ENCODE results near the gene EEPD1. TPM values are rescaled to one million over a fixed set of nuclear protein-coding genes. Genes with fewer than 3 reads are reported as not detected.

The EEPD1 gene
- total RNA-seq, 1 donor from 2014 or later: 10.0 TPM

- DNase-seq (peak; percentile 53), ATAC-seq (ENCODE audit: poor library complexity) (peak; percentile 18)
- intact Hi-C loops (cut with DNase I): no loop called here
Observed at GRCh38 chr7:36300696-36301350, 147.8 kb downstream of the EEPD1 start.

- DNase-seq (no peak), ATAC-seq (ENCODE audit: poor library complexity) (no peak)
- intact Hi-C loops (cut with DNase I): no loop called here
Observed at GRCh38 chr7:36301914-36302771, 149.1 kb downstream of the EEPD1 start.

GRCh38 chr7:36303202-36304098 lies 150.4 kb downstream of the EEPD1 start:
- intact Hi-C loops (cut with DNase I): no loop called here
- peak; percentile 90 for DNase-seq
- peak; percentile 85 for ATAC-seq (ENCODE audit: poor library complexity)

- intact Hi-C loops (cut with DNase I): no loop called here
Observed at GRCh38 chr7:36304099-36304425, 151.0 kb downstream of the EEPD1 start.

GRCh38 chr7:36305226-36305625 lies 152.2 kb downstream of the EEPD1 start:
- DNase-seq (no peak), ATAC-seq (ENCODE audit: poor library complexity) (no peak)
- intact Hi-C loops (cut with DNase I): no loop called here

More at GRCh38 chr7:36304099-36304425, 151.0 kb downstream of the EEPD1 start:
- ATAC-seq (ENCODE audit: poor library complexity): no peak
- no peak for DNase-seq

GRCh38 chr7:36305648-36306047 lies 152.6 kb downstream of the EEPD1 start:
- intact Hi-C loops (cut with DNase I): no loop called here
- ATAC-seq (ENCODE audit: poor library complexity) (no peak), DNase-seq (no peak)

- intact Hi-C loops (cut with DNase I): no loop called here
- no peak for ATAC-seq (ENCODE audit: poor library complexity)
Observed at GRCh38 chr7:36306222-36306621, 153.2 kb downstream of the EEPD1 start.

GRCh38 chr7:36306722-36307121 lies 153.7 kb downstream of the EEPD1 start:
- intact Hi-C loops (cut with DNase I): no loop called here

More at GRCh38 chr7:36306222-36306621, 153.2 kb downstream of the EEPD1 start:
- DNase-seq: no peak

GRCh38 chr7:36308031-36308430 lies 155.0 kb downstream of the EEPD1 start:
- intact Hi-C loops (cut with DNase I): no loop called here
- DNase-seq (no peak), ATAC-seq (ENCODE audit: poor library complexity) (no peak)

More at GRCh38 chr7:36306722-36307121, 153.7 kb downstream of the EEPD1 start:
- ATAC-seq (ENCODE audit: poor library complexity) (no peak), DNase-seq (no peak)

GRCh38 chr7:36309301-36309700 lies 156.2 kb downstream of the EEPD1 start:
- DNase-seq (no peak), ATAC-seq (ENCODE audit: poor library complexity) (no peak)
- intact Hi-C loops (cut with DNase I): no loop called here

GRCh38 chr7:36309716-36310115 lies 156.7 kb downstream of the EEPD1 start:
- ATAC-seq (ENCODE audit: poor library complexity) (no peak), DNase-seq (no peak)
- intact Hi-C loops (cut with DNase I): no loop called here

GRCh38 chr7:36310897-36311296 lies 157.8 kb downstream of the EEPD1 start:
- ATAC-seq (ENCODE audit: poor library complexity) (no peak), DNase-seq (no peak)
- intact Hi-C loops (cut with DNase I): no loop called here

GRCh38 chr7:36311539-36311938 lies 158.5 kb downstream of the EEPD1 start:
- no peak for ATAC-seq (ENCODE audit: poor library complexity)
- intact Hi-C loops (cut with DNase I): no loop called here

GRCh38 chr7:36312064-36312914 lies 159.2 kb downstream of the EEPD1 start:
- ATAC-seq (ENCODE audit: poor library complexity) (no peak), DNase-seq (no peak)
- intact Hi-C loops (cut with DNase I): no loop called here

More at GRCh38 chr7:36311539-36311938, 158.5 kb downstream of the EEPD1 start:
- no peak for DNase-seq

- no peak for DNase-seq
- no peak for ATAC-seq (ENCODE audit: poor library complexity)
- intact Hi-C loops (cut with DNase I): no loop called here
Observed at GRCh38 chr7:36312915-36313334, 159.9 kb downstream of the EEPD1 start.

- no peak for ATAC-seq (ENCODE audit: poor library complexity)
- intact Hi-C loops (cut with DNase I): no loop called here
- DNase-seq: no peak
Observed at GRCh38 chr7:36313607-36314006, 160.6 kb downstream of the EEPD1 start.

GRCh38 chr7:36314491-36314890 lies 161.4 kb downstream of the EEPD1 start:
- ATAC-seq (ENCODE audit: poor library complexity) (no peak), DNase-seq (no peak)
- intact Hi-C loops (cut with DNase I): no loop called here

GRCh38 chr7:36315309-36315944 lies 162.4 kb downstream of the EEPD1 start:
- DNase-seq (no peak), ATAC-seq (ENCODE audit: poor library complexity) (no peak)
- intact Hi-C loops (cut with DNase I): no loop called here

Measured in Right ventricle myocardium superior (tissue), 1 donor.